ENCODE data around the gene PRKAR2A. TPM values are rescaled to one million over a fixed set of nuclear protein-coding genes. Genes with fewer than 3 reads are reported as not detected.
A peak's percentile ranks its signal among the peaks of the same experiment; 100 is the strongest.

The PRKAR2A gene
- polyA plus RNA-seq, 2 of the 4 experiments (the other 2 are of a cell fraction) = 15.3 to 17.2 TPM

DNA sequence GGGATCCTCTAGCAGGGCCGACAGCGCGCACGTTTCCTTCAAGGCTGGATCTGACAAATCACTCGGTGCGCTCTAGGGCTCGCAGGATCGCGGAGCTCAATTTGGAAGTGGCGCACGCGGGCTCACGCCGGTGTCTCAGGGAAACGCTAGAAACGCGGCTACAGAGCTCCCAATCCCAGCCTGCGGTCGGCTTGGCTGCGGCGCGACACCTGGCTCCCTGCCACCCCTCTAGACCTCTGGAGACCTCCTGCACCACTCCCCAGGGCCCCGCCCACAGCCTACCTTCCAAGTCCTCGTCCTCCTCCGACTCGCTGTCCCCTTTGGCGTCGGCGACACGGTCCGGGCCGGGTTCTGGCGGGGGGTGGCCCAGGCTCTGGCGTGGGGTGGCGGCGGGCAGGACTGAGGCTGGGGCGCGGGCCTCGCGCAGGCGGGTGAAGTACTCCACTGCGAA, 596 bp downstream of the PRKAR2A start:
- no peak for FAIRE-seq
- TF ChIP-seq, protein P1, sequence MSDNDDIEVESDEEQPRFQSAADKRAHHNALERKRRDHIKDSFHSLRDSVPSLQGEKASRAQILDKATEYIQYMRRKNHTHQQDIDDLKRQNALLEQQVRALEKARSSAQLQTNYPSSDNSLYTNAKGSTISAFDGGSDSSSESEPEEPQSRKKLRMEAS (IDR thresholded peaks at IDR 0.05) = peak; percentile 53; the same call in 1 of the 2 replicates
- TF ChIP-seq HOXB13 (CRISPR knock-in tag; IDR thresholded peaks at IDR 0.05; ENCODE audit: low read depth) = no peak
- TF ChIP-seq ZNF302 (CRISPR knock-in tag; IDR thresholded peaks at IDR 0.05) = no peak
- no peak for TF ChIP-seq RFX5 (IDR thresholded peaks at IDR 0.05)
- TF ChIP-seq, protein P2, sequence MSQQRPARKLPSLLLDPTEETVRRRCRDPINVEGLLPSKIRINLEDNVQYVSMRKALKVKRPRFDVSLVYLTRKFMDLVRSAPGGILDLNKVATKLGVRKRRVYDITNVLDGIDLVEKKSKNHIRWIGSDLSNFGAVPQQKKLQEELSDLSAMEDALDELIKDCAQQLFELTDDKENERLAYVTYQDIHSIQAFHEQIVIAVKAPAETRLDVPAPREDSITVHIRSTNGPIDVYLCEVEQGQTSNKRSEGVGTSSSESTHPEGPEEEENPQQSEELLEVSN (IDR thresholded peaks at IDR 0.05; ENCODE audit: borderline replicate concordance, low read depth) = peak; percentile 72; the same call in 1 of the 2 replicates
- TF ChIP-seq EHF (CRISPR knock-in tag; IDR thresholded peaks at IDR 0.05) = no peak
- TF ChIP-seq RCOR1 (IDR thresholded peaks at IDR 0.05; ENCODE audit: low read depth, low read length) = no peak
- TF ChIP-seq POLR2A (IDR thresholded peaks at IDR 0.05; ENCODE audit: low read length) = no peak

DNA sequence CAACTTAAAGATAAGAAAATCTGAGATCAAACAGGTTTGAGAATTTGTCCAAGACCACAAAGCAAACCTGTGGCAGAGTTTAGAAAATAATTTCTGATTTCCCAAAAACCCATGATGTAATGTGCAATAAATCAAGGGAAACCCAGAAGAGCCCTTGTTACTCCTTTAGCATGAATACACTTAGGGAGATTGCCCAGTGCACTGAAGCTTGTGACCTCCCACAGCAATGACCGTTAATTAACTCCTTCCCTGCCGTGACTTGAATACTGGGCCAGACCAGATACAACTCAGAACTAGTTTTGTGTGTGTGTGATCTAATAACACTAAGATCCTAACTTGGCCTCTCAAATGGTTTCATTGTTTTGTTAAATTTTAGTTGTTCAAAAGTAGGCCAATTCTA, 2.5 kb downstream of the PRKAR2A start:
- ATAC-seq (no peak), DNase-seq (ENCODE audit: low read depth in 1 of 2, low spot score in 1 of 2) (no peak), FAIRE-seq (no peak)
- Histone ChIP-seq H3K9me3 (no peaks in the 10 kb centered on the region), H3K4me3 (no peak overlapping the region), H3K27ac (no peak overlapping the region), H3K4me2 (0 out of 3 replicates have a peak overlapping the region, but pooled peaks have one; percentile 10), H3K4me1 (peaks cover 15% of the 10 kb centered on the region)
- 76% methylated on average over 2 of the region's 2 CpGs for WGBS (ENCODE audit: missing lambda C conversion rate)
- CTCF ChIA-PET = interaction anchor here (0.6 to 1.1 kb wide), 2 partner anchors 95 to 106 kb away, joined by 3 read pairs; no protein-coding TSS in a partner anchor
- POLR2A ChIA-PET = interaction anchor here (0.6 kb wide), 1 partner anchor 36 kb away, joined by 4 read pairs; no protein-coding TSS in a partner anchor
- no peak for TF ChIP-seq HDAC2 (IDR thresholded peaks at IDR 0.05)
- TF ChIP-seq, protein P3, sequence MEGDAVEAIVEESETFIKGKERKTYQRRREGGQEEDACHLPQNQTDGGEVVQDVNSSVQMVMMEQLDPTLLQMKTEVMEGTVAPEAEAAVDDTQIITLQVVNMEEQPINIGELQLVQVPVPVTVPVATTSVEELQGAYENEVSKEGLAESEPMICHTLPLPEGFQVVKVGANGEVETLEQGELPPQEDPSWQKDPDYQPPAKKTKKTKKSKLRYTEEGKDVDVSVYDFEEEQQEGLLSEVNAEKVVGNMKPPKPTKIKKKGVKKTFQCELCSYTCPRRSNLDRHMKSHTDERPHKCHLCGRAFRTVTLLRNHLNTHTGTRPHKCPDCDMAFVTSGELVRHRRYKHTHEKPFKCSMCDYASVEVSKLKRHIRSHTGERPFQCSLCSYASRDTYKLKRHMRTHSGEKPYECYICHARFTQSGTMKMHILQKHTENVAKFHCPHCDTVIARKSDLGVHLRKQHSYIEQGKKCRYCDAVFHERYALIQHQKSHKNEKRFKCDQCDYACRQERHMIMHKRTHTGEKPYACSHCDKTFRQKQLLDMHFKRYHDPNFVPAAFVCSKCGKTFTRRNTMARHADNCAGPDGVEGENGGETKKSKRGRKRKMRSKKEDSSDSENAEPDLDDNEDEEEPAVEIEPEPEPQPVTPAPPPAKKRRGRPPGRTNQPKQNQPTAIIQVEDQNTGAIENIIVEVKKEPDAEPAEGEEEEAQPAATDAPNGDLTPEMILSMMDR (IDR thresholded peaks at IDR 0.05) = no peak
- no peak for TF ChIP-seq ESRRA (IDR thresholded peaks at IDR 0.05; ENCODE audit: borderline replicate concordance, low read length)
- TF ChIP-seq, protein P4, sequence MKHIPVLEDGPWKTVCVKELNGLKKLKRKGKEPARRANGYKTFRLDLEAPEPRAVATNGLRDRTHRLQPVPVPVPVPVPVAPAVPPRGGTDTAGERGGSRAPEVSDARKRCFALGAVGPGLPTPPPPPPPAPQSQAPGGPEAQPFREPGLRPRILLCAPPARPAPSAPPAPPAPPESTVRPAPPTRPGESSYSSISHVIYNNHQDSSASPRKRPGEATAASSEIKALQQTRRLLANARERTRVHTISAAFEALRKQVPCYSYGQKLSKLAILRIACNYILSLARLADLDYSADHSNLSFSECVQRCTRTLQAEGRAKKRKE (CRISPR knock-in tag; IDR thresholded peaks at IDR 0.05; ENCODE audit: low read depth) = no peak
- TF ChIP-seq MAFK (IDR thresholded peaks at IDR 0.05; ENCODE audit: partially characterized antibody) = no peak
- TF ChIP-seq, protein P5, sequence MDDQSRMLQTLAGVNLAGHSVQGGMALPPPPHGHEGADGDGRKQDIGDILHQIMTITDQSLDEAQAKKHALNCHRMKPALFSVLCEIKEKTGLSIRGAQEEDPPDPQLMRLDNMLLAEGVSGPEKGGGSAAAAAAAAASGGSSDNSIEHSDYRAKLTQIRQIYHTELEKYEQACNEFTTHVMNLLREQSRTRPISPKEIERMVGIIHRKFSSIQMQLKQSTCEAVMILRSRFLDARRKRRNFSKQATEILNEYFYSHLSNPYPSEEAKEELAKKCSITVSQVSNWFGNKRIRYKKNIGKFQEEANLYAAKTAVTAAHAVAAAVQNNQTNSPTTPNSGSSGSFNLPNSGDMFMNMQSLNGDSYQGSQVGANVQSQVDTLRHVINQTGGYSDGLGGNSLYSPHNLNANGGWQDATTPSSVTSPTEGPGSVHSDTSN (IDR thresholded peaks at IDR 0.05) = no peak
- TF ChIP-seq HEYL (CRISPR knock-in tag; IDR thresholded peaks at IDR 0.05) = no peak
- TF ChIP-seq CHD2 (IDR thresholded peaks at IDR 0.05; ENCODE audit: low read length, partially characterized antibody) = no peak
- TF ChIP-seq, protein P6, sequence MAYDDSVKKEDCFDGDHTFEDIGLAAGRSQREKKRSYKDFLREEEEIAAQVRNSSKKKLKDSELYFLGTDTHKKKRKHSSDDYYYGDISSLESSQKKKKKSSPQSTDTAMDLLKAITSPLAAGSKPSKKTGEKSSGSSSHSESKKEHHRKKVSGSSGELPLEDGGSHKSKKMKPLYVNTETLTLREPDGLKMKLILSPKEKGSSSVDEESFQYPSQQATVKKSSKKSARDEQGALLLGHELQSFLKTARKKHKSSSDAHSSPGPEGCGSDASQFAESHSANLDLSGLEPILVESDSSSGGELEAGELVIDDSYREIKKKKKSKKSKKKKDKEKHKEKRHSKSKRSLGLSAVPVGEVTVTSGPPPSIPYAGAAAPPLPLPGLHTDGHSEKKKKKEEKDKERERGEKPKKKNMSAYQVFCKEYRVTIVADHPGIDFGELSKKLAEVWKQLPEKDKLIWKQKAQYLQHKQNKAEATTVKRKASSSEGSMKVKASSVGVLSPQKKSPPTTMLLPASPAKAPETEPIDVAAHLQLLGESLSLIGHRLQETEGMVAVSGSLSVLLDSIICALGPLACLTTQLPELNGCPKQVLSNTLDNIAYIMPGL (CRISPR knock-in tag; IDR thresholded peaks at IDR 0.05; ENCODE audit: borderline replicate concordance) = no peak
- TF ChIP-seq KDM1A (IDR thresholded peaks at IDR 0.05; ENCODE audit: low read depth) = no peak
- TF ChIP-seq SREBF2 (IDR thresholded peaks at IDR 0.05) = no peak
- no peak for TF ChIP-seq JUNB (IDR thresholded peaks at IDR 0.05)
- TF ChIP-seq, protein P7, sequence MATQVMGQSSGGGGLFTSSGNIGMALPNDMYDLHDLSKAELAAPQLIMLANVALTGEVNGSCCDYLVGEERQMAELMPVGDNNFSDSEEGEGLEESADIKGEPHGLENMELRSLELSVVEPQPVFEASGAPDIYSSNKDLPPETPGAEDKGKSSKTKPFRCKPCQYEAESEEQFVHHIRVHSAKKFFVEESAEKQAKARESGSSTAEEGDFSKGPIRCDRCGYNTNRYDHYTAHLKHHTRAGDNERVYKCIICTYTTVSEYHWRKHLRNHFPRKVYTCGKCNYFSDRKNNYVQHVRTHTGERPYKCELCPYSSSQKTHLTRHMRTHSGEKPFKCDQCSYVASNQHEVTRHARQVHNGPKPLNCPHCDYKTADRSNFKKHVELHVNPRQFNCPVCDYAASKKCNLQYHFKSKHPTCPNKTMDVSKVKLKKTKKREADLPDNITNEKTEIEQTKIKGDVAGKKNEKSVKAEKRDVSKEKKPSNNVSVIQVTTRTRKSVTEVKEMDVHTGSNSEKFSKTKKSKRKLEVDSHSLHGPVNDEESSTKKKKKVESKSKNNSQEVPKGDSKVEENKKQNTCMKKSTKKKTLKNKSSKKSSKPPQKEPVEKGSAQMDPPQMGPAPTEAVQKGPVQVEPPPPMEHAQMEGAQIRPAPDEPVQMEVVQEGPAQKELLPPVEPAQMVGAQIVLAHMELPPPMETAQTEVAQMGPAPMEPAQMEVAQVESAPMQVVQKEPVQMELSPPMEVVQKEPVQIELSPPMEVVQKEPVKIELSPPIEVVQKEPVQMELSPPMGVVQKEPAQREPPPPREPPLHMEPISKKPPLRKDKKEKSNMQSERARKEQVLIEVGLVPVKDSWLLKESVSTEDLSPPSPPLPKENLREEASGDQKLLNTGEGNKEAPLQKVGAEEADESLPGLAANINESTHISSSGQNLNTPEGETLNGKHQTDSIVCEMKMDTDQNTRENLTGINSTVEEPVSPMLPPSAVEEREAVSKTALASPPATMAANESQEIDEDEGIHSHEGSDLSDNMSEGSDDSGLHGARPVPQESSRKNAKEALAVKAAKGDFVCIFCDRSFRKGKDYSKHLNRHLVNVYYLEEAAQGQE (IDR thresholded peaks at IDR 0.05) = no peak
- TF ChIP-seq NPAS2 (CRISPR knock-in tag; IDR thresholded peaks at IDR 0.05; ENCODE audit: borderline replicate concordance) = no peak
- no peak for TF ChIP-seq ZSCAN20 (CRISPR knock-in tag; IDR thresholded peaks at IDR 0.05)
- TF ChIP-seq ZFP36 (IDR thresholded peaks at IDR 0.05; ENCODE audit: borderline replicate concordance, partially characterized antibody) = no peak
- TF ChIP-seq, protein P8, sequence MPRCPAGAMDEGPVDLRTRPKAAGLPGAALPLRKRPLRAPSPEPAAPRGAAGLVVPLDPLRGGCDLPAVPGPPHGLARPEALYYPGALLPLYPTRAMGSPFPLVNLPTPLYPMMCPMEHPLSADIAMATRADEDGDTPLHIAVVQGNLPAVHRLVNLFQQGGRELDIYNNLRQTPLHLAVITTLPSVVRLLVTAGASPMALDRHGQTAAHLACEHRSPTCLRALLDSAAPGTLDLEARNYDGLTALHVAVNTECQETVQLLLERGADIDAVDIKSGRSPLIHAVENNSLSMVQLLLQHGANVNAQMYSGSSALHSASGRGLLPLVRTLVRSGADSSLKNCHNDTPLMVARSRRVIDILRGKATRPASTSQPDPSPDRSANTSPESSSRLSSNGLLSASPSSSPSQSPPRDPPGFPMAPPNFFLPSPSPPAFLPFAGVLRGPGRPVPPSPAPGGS (IDR thresholded peaks at IDR 0.05) = no peak

More for the DNA sequence above, 596 bp downstream of the PRKAR2A start:
- peaks cover 15% of the 10 kb centered on the region for H3K4me1 ChIP-seq
- ChIA-PET CTCF (interaction anchor here (0.6 to 1.6 kb wide), 5 partner anchors 9 to 489 kb away, joined by 3 to 4 read pairs (median 3); no protein-coding TSS in a partner anchor), POLR2A (interaction anchor here (0.5 to 1.8 kb wide), 4 partner anchors 13 to 130 kb away, joined by 3 to 5 read pairs (median 3); no protein-coding TSS in a partner anchor)
- H3K27ac ChIP-seq = peak overlapping the region; percentile 80 to 90
- ATAC-seq = peak; percentile 81 to 84
- no peaks in the 10 kb centered on the region for H3K9me3 ChIP-seq
- peak overlapping the region; percentile 74 for H3K4me3 ChIP-seq
- 2% methylated on average over 8 of the region's 42 CpGs for WGBS (ENCODE audit: missing lambda C conversion rate)
- H3K4me2 ChIP-seq = peak overlapping the region; percentile 91
- peak; percentile 47 to 67 for DNase-seq (ENCODE audit: low read depth in 1 of 2, low spot score in 1 of 2)
